HepG2 (cell line): ENCODE measurements around the gene FUOM. TPM values are rescaled to one million over a fixed set of nuclear protein-coding genes. Genes with fewer than 3 reads are reported as not detected.

Source experiments
- ATAC-seq: fragments of 200-7000 bp; cut with Tn5 transposase; 3 replicates; pipeline ENCODE4 v1.9.1; 2020; ENCODE audit warnings: mild to moderate bottlenecking, moderate library complexity
- BruUV-seq: library from RNA; stranded (reverse); fragments of 400-500 nt; replicated peaks from 2 replicates; lab custom pipeline; 2021; lab: Mats Ljungman, UMichigan
- CTCF ChIA-PET: fragments of 300-600 bp; formaldehyde crosslinking; extraction: SDS; loops from one replicate; lab custom pipeline; 2021; ENCODE audit warnings: low total read pairs, inconsistent platforms, low intra/inter-chr PET ratio; lab: Yijun Ruan, JAX
- POLR2A ChIA-PET: fragments of 350-600 bp; sonication (Branson Sonifier 250); formaldehyde crosslinking; loops from one replicate; lab custom pipeline; 2020; ENCODE audit warnings: antibody characterized with exemption, inconsistent platforms; lab: Yijun Ruan, JAX
- DNase-seq: peaks from one replicate; pipeline ENCODE4 v3.0.0-alpha.2; 2015; ENCODE audit warnings: low spot score
- FAIRE-seq: peaks from 3 replicates; lab custom pipeline; 2011; peaks lifted over from hg19 to GRCh38; lab: Jason Lieb, UNC
- H2AFZ ChIP-seq: one replicate; pipeline ENCODE4 v1.6.1; 2011; ENCODE audit warnings: low read length, inconsistent platforms
- H3K27ac ChIP-seq: fragments of 300-600 bp; 3 replicates; pipeline ENCODE4 v1.8.0; 2011; ENCODE audit warnings: mixed run types, mild to moderate bottlenecking, mixed read lengths, low read length, inconsistent platforms; ENCODE audit not compliant: insufficient read depth; ENCODE audit errors: extremely low read length
- H3K27me3 ChIP-seq, 2 experiments: fragments of 200-600 bp in 1 of 2; 2 replicates in 1 of 2; 3 replicates in 1 of 2; pipeline versions ENCODE4 v1.6.0 to v1.8.0; 2011; ENCODE audit warnings: low read length in 2 of 2, mild to moderate bottlenecking in 2 of 2, moderate library complexity in 2 of 2, inconsistent platforms in 1 of 2; ENCODE audit not compliant: insufficient read depth in 2 of 2, control insufficient read depth in 1 of 2
- H3K36me3 ChIP-seq, 2 experiments: fragments of 200-600 bp in 1 of 2; replicated peaks in 1 of 2; 2 replicates in 1 of 2; 3 replicates in 1 of 2; pipeline versions ENCODE4 v1.5.1 to v1.8.0; 2011; ENCODE audit warnings: low read length in 2 of 2, inconsistent platforms in 1 of 2; ENCODE audit not compliant: insufficient read depth in 2 of 2, control insufficient read depth in 1 of 2
- H3K4me1 ChIP-seq: 2 replicates; pipeline ENCODE4 v1.5.1; 2012; ENCODE audit warnings: low read length, inconsistent platforms; ENCODE audit not compliant: insufficient read depth
- H3K4me2 ChIP-seq: 2 replicates; pipeline ENCODE4 v1.6.0; 2011; ENCODE audit warnings: low read depth, low read length, inconsistent platforms
- H3K4me3 ChIP-seq, 3 experiments: fragments of 200-600 bp in 1 of 3; sonication (generic), shearing (Covaris generic) in 1 of 3; replicated peaks in 1 of 3; 2 replicates each; pipeline ENCODE4 v1.5.1; 2011 to 2016; ENCODE audit warnings: low read length in 3 of 3, inconsistent platforms in 2 of 3, low read depth in 2 of 3, mild to moderate bottlenecking in 2 of 3, control low read depth in 1 of 3, mixed read lengths in 1 of 3; ENCODE audit not compliant: insufficient read depth in 1 of 3
- H3K79me2 ChIP-seq: one replicate; pipeline ENCODE4 v1.6.1; 2011; ENCODE audit warnings: low read length, inconsistent platforms; ENCODE audit not compliant: insufficient read depth
- H3K9ac ChIP-seq: 2 replicates; pipeline ENCODE4 v1.6.0; 2011; ENCODE audit warnings: mild to moderate bottlenecking, low read depth, low read length, inconsistent platforms; ENCODE audit not compliant: insufficient read depth
- H3K9me3 ChIP-seq: 2 replicates; pipeline ENCODE4 v1.5.1; 2012; ENCODE audit warnings: mild to moderate bottlenecking, low read length
- H4K20me1 ChIP-seq: 2 replicates; pipeline ENCODE4 v1.6.0; 2011; ENCODE audit warnings: inconsistent platforms, mild to moderate bottlenecking, low read length, moderate library complexity; ENCODE audit not compliant: insufficient read depth
- EZH2 ChIP-seq: conservative IDR thresholded peaks from 2 replicates; pipeline ENCODE4 v1.6.1; 2012; ENCODE audit warnings: mild to moderate bottlenecking, low read depth, low read length, moderate library complexity
- GABPB1 ChIP-seq: IDR thresholded peaks from 2 replicates; pipeline ENCODE4 v1.6.1; 2016; ENCODE audit warnings: mild to moderate bottlenecking, missing genetic modification reagents, moderate library complexity, missing compliant biosample characterization
- GLI4 ChIP-seq: sonication (generic); formaldehyde crosslinking; IDR thresholded peaks from 2 replicates; pipeline ENCODE4 v1.5.1; 2020; ENCODE audit warnings: missing genetic modification reagents, mild to moderate bottlenecking, moderate library complexity, borderline replicate concordance
- HOXD1 ChIP-seq: sonication (generic); formaldehyde crosslinking; IDR thresholded peaks from 2 replicates; pipeline ENCODE4 v1.5.0; 2020; ENCODE audit warnings: missing genetic modification reagents
- KDM2A ChIP-seq: sonication (generic); formaldehyde crosslinking; IDR thresholded peaks from 2 replicates; pipeline ENCODE4 v1.4.0; 2020; ENCODE audit warnings: low read depth, missing genetic modification reagents, borderline replicate concordance
- MAFF ChIP-seq: IDR thresholded peaks from 2 replicates; pipeline ENCODE4 v1.6.1; 2011; ENCODE audit warnings: low read depth, low read length, improper control_type of control experiment
- MXI1 ChIP-seq: IDR thresholded peaks from 3 replicates; pipeline ENCODE4 v1.6.1; 2012; ENCODE audit warnings: low read depth, low read length, inconsistent platforms, borderline replicate concordance
- SP2 ChIP-seq: sonication (generic); formaldehyde crosslinking; IDR thresholded peaks from 2 replicates; pipeline ENCODE4 v1.5.1; 2020; ENCODE audit warnings: mild to moderate bottlenecking, missing genetic modification reagents
- SP4 ChIP-seq: sonication (generic); formaldehyde crosslinking; IDR thresholded peaks from 2 replicates; pipeline ENCODE4 v1.8.1; 2023; ENCODE audit warnings: mild to moderate bottlenecking, missing genetic modification reagents
- THAP11 ChIP-seq: IDR thresholded peaks from 2 replicates; pipeline ENCODE4 v1.6.1; 2016; ENCODE audit warnings: missing biosample characterization, missing genetic modification reagents
- YY1 ChIP-seq: IDR thresholded peaks from 2 replicates; pipeline ENCODE4 v1.6.1; 2011; ENCODE audit warnings: low read length, low read depth, moderate library complexity, mild to moderate bottlenecking; ENCODE audit not compliant: insufficient read depth, insufficient replicate concordance
- ZFY ChIP-seq: sonication (generic); formaldehyde crosslinking; IDR thresholded peaks from 2 replicates; pipeline ENCODE4 v1.4.0; 2020; ENCODE audit warnings: missing genetic modification reagents
- ZNF878 ChIP-seq: sonication (generic); formaldehyde crosslinking; IDR thresholded peaks from 2 replicates; pipeline ENCODE4 v1.8.1; 2023; ENCODE audit warnings: mild to moderate bottlenecking, missing genetic modification reagents, moderate library complexity
- WGBS: methylation state at CpG from one replicate; pipeline ENCODE4 v1.1.6; 2017; ENCODE audit warnings: low lambda C conversion rate; 5-methylcytosine and 5-hydroxymethylcytosine counted together
- in situ Hi-C: cut with HindIII; loops from 2 replicates; pipeline ENCODE4 v1.10.0; 2017; ENCODE audit warnings: low pct_unique_long_range_greater_than_20kb; ENCODE audit not compliant: extremely low pct_ligation_motif_present
- intact Hi-C: fragments of 100-400 bp; cut with micrococcal nuclease; formaldehyde crosslinking; loops from one replicate; pipeline ENCODE4 v1.10.0; 2022; ENCODE audit not compliant: unreplicated experiment
- polyA plus RNA-seq, 8 experiments: library from polyadenylated mRNA; depleted of rRNA in 3 of 8; stranded (reverse) in 7 of 8; unstranded in 1 of 8; fragments of >200 nt; fragmentation: Illumina TruSeq in 4 of 8; extraction: Trizol in 4 of 8; gene quantifications; 2 replicates each; pipeline versions ENCODE4 v1.2.1 to v1.2.3, GENCODE V29; 2011 to 2016; ENCODE audit warnings: low read depth in 4 of 8, missing spikeins in 1 of 8, mixed read lengths in 1 of 8; ENCODE audit not compliant: insufficient read depth in 1 of 8
- total RNA-seq, 5 experiments: library from RNA; depleted of rRNA; stranded (reverse); fragments of >200 nt; fragmentation: Illumina TruSeq; extraction: Trizol; gene quantifications; 2 replicates each; pipeline ENCODE4 v1.2.3, GENCODE V29; 2016; ENCODE audit warnings: low read depth in 1 of 5
- TF ChIP-seq, protein P1 (sequence below): sonication (generic); formaldehyde crosslinking; IDR thresholded peaks from 2 replicates; pipeline ENCODE4 v1.5.1; 2020; ENCODE audit warnings: mild to moderate bottlenecking, missing genetic modification reagents, moderate library complexity
- TF ChIP-seq, protein P2 (sequence below): sonication (generic); formaldehyde crosslinking; IDR thresholded peaks from 2 replicates; pipeline ENCODE4 v1.5.1; 2020; ENCODE audit warnings: missing genetic modification reagents, mild to moderate bottlenecking, borderline replicate concordance

FUOM gene
- total and polyA plus RNA-seq, 2 of the 13 experiments (the other 11 are each of a cell fraction or from before 2014, with no cell fraction given): 27.5 to 60.4 TPM

DNA sequence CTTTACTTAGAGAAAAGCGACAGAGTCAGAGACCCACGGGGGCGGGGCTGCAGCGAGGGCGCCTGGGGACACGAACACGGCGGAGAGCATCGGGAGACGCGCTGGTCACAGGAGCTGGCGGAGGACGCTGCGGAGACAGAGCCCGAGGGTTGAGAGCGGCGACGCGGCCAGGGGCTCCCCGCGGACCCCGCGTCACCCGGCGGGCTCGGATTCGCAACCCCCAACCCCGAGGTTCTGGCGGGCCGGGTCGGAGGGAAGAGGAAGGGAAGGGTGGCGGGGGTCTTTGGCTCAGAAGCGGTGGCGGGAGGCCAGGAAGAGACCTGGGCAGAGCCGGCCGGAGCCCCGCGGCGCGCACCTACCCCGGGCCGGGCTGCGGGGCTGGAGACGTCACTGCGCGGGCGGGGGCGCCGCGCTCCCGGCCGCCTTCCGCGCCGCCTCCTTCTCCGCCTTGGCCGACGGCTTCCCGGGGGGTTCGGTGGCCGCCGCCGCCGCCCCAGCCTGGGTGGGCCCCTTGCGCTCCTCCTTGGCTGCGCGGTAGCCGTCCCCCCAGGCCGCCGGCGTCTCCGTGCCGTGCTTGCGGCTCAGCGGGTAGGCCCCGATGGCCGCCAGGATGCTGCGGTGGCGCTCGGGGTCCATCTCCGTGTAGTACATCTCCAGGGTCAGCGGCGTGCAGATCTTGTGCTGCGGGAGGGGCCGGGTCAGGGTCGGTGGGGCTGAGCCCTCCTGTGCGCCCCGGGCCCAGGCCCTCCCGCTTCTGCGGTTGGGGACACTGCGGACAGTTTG, 32.2 kb downstream of the FUOM start:
- Histone ChIP-seq H3K9ac (peak overlapping the region; percentile 34; the same call in 1 of the 2 replicates), H3K4me2 (peak overlapping the region; percentile 83), H4K20me1 (no peaks in the 10 kb centered on the region), H3K79me2 (no peaks in the 10 kb centered on the region), H2AFZ (no peak overlapping the region), H3K27ac (no peak overlapping the region), H3K27me3 (peaks cover 5 to 47% of the 10 kb centered on the region in 2 experiments), H3K4me1 (peaks cover 29% of the 10 kb centered on the region), H3K36me3 (no peaks in the 10 kb centered on the region), H3K4me3 (peak overlapping the region; percentile 55 to 74 (median 61)), H3K9me3 (no peaks in the 10 kb centered on the region)
- in situ Hi-C loops (no loop called here), intact Hi-C loops (loop anchor here (10.0 kb wide), 1 partner anchor 49 kb away; the partner anchor contains the start of genes ECHS1 and PAOX)
- no peak for DNase-seq
- no peak for FAIRE-seq
- 1% methylated on average over 17 of the region's 91 CpGs for WGBS
- BruUV-seq: no TSS peak
- ChIA-PET CTCF (no interaction called here), POLR2A (interaction anchor here (1.3 to 2.6 kb wide), 2 partner anchors 21 to 23 kb away, joined by 4 to 18 read pairs; partner anchors contain the start of gene PRAP1)
- peak; percentile 26 for ATAC-seq
- TF ChIP-seq SP2 (CRISPR knock-in tag) (0 out of 2 replicates have a peak, but pooled peaks have one; percentile 16), KDM2A (CRISPR knock-in tag) (peak; percentile 38; the same call in 1 of the 2 replicates), ZNF878 (no peak), THAP11 (CRISPR knock-in tag) (0 out of 2 replicates have a peak, but pooled peaks have one; percentile 21), ZFY (CRISPR knock-in tag) (peak; percentile 42; the same call in 1 of the 2 replicates), HOXD1 (no peak), SP4 (0 out of 2 replicates have a peak, but pooled peaks have one; percentile 22), GABPB1 (CRISPR knock-in tag) (peak; percentile 10; the same call in 1 of the 2 replicates), MXI1 (no peak), EZH2 (peak; percentile 24; the same call in 1 of the 2 replicates), YY1 (peak; percentile 9), MAFF (no peak), GLI4 (CRISPR knock-in tag) (no peak)
- TF ChIP-seq, protein P1, sequence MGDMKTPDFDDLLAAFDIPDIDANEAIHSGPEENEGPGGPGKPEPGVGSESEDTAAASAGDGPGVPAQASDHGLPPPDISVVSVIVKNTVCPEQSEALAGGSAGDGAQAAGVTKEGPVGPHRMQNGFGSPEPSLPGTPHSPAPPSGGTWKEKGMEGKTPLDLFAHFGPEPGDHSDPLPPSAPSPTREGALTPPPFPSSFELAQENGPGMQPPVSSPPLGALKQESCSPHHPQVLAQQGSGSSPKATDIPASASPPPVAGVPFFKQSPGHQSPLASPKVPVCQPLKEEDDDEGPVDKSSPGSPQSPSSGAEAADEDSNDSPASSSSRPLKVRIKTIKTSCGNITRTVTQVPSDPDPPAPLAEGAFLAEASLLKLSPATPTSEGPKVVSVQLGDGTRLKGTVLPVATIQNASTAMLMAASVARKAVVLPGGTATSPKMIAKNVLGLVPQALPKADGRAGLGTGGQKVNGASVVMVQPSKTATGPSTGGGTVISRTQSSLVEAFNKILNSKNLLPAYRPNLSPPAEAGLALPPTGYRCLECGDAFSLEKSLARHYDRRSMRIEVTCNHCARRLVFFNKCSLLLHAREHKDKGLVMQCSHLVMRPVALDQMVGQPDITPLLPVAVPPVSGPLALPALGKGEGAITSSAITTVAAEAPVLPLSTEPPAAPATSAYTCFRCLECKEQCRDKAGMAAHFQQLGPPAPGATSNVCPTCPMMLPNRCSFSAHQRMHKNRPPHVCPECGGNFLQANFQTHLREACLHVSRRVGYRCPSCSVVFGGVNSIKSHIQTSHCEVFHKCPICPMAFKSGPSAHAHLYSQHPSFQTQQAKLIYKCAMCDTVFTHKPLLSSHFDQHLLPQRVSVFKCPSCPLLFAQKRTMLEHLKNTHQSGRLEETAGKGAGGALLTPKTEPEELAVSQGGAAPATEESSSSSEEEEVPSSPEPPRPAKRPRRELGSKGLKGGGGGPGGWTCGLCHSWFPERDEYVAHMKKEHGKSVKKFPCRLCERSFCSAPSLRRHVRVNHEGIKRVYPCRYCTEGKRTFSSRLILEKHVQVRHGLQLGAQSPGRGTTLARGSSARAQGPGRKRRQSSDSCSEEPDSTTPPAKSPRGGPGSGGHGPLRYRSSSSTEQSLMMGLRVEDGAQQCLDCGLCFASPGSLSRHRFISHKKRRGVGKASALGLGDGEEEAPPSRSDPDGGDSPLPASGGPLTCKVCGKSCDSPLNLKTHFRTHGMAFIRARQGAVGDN (CRISPR knock-in tag): peak; percentile 39; the same call in 1 of the 2 replicates
- TF ChIP-seq, protein P2, sequence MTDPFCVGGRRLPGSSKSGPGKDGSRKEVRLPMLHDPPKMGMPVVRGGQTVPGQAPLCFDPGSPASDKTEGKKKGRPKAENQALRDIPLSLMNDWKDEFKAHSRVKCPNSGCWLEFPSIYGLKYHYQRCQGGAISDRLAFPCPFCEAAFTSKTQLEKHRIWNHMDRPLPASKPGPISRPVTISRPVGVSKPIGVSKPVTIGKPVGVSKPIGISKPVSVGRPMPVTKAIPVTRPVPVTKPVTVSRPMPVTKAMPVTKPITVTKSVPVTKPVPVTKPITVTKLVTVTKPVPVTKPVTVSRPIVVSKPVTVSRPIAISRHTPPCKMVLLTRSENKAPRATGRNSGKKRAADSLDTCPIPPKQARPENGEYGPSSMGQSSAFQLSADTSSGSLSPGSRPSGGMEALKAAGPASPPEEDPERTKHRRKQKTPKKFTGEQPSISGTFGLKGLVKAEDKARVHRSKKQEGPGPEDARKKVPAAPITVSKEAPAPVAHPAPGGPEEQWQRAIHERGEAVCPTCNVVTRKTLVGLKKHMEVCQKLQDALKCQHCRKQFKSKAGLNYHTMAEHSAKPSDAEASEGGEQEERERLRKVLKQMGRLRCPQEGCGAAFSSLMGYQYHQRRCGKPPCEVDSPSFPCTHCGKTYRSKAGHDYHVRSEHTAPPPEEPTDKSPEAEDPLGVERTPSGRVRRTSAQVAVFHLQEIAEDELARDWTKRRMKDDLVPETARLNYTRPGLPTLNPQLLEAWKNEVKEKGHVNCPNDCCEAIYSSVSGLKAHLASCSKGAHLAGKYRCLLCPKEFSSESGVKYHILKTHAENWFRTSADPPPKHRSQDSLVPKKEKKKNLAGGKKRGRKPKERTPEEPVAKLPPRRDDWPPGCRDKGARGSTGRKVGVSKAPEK: no peak
